GM18909 (cell line): ENCODE data around the gene HRH3.

Experiments used
- ATAC-seq: cut with Tn5 transposase; IDR thresholded peaks from one replicate; pipeline ENCODE4 v1.9.1; 2021; ENCODE audit warnings: mild to moderate bottlenecking; ENCODE audit not compliant: unreplicated experiment, poor library complexity

The HRH3 gene

GRCh38 chr20:62202676-62203377 is 17.3 kb downstream of the HRH3 start:
- ATAC-seq, result no peak

- ATAC-seq, result no peak
These were observed 18.0 kb downstream of the HRH3 start for GRCh38 chr20:62202083-62202395.

GRCh38 chr20:62201173-62202082 is 18.6 kb downstream of the HRH3 start:
- ATAC-seq, result no peak

- ATAC-seq, result no peak
These were observed 19.4 kb downstream of the HRH3 start for GRCh38 chr20:62200491-62201172.

- no peak for ATAC-seq
These were observed 21.1 kb downstream of the HRH3 start for GRCh38 chr20:62198931-62199330.

- no peak for ATAC-seq
These were observed 21.6 kb downstream of the HRH3 start for GRCh38 chr20:62198496-62198895.

- ATAC-seq, result no peak
These were observed 22.3 kb downstream of the HRH3 start for GRCh38 chr20:62197801-62198200.

- no peak for ATAC-seq
These were observed 22.8 kb downstream of the HRH3 start for GRCh38 chr20:62197311-62197710.

- no peak for ATAC-seq
These were observed 23.8 kb downstream of the HRH3 start for GRCh38 chr20:62196286-62196685.

- ATAC-seq, result no peak
These were observed 24.3 kb downstream of the HRH3 start for GRCh38 chr20:62195736-62196135.

- no peak for ATAC-seq
These were observed 25.0 kb downstream of the HRH3 start for GRCh38 chr20:62195075-62195405.

GRCh38 chr20:62193079-62194025 is 26.7 kb downstream of the HRH3 start:
- ATAC-seq, result no peak

GRCh38 chr20:62192635-62193034 is 27.4 kb downstream of the HRH3 start:
- no peak for ATAC-seq

GRCh38 chr20:62191781-62192559 is 28.1 kb downstream of the HRH3 start:
- no peak for ATAC-seq

- ATAC-seq, result no peak
These were observed 29.3 kb downstream of the HRH3 start for GRCh38 chr20:62190639-62191411.

GRCh38 chr20:62186887-62187866 is 32.9 kb downstream of the HRH3 start:
- no peak for ATAC-seq

- ATAC-seq, result no peak
These were observed 34.0 kb downstream of the HRH3 start for GRCh38 chr20:62186096-62186426.
